Measurements from ENCODE around the gene GTF2A1.

GTF2A1 gene

GRCh38 chr14:81165188-81165587, 55.6 kb downstream of the GTF2A1 start:
- H3K4me3 ChIP-seq (ENCODE audit: insufficient read depth in 1 of 2, low read depth in 1 of 2, low read length in 2 of 2), result no peak overlapping the region
- H2BK5ac ChIP-seq (ENCODE audit: low read depth, low read length, poor library complexity, severe bottlenecking), result no peak overlapping the region
- DNase-seq, result no peak
- H2BK12ac ChIP-seq (ENCODE audit: low read length in 2 of 2), result no peak overlapping the region
- H4K91ac ChIP-seq (ENCODE audit: low read length), result no peak overlapping the region
- H4K8ac ChIP-seq (ENCODE audit: low read length), result no peak overlapping the region
- no peaks in the 10 kb centered on the region for H3K27me3 ChIP-seq (ENCODE audit: control insufficient read depth in 1 of 2, insufficient read depth in 1 of 2, low read length in 2 of 2)
- WGBS, result 76% methylated on average over 4 of the region's 4 CpGs
- no peak overlapping the region for H2BK120ac ChIP-seq (ENCODE audit: low read depth, low read length)
- H3K27ac ChIP-seq (ENCODE audit: low read length, poor library complexity, severe bottlenecking), result no peak overlapping the region
- H3K23ac ChIP-seq (ENCODE audit: low read length in 2 of 2), result no peak overlapping the region
- no peaks in the 10 kb centered on the region for H3K9me3 ChIP-seq (ENCODE audit: control insufficient read depth, low read length)
- H3K4me2 ChIP-seq (ENCODE audit: low read length, poor library complexity, severe bottlenecking), result no peak overlapping the region
- H3K36me3 ChIP-seq (ENCODE audit: control insufficient read depth in 1 of 2, insufficient read depth in 2 of 2, low read depth in 1 of 2, low read length in 2 of 2), result no peaks in the 10 kb centered on the region
- H2AK5ac ChIP-seq (ENCODE audit: low read length, severe bottlenecking), result no peak overlapping the region
- peaks cover 2% of the 10 kb centered on the region for H3K79me1 ChIP-seq (replicated peaks; ENCODE audit: low read length, poor library complexity, severe bottlenecking)
- no peak overlapping the region for H3K4ac ChIP-seq (ENCODE audit: low read depth in 1 of 2, low read length in 2 of 2)
- H3K4me1 ChIP-seq (ENCODE audit: control insufficient read depth, insufficient read depth, low read depth, low read length), result peaks cover 8% of the 10 kb centered on the region
- H3K9ac ChIP-seq (ENCODE audit: low read length), result no peak overlapping the region
- no peak overlapping the region for H3K18ac ChIP-seq (ENCODE audit: low read depth in 1 of 2, low read length in 2 of 2)
- H3K14ac ChIP-seq (ENCODE audit: low read length in 2 of 2), result no peak overlapping the region
- no peak overlapping the region for H2BK15ac ChIP-seq (ENCODE audit: low read depth, poor library complexity, severe bottlenecking)
- H2AFZ ChIP-seq (ENCODE audit: low read depth, low read length), result no peak overlapping the region

- H4K8ac ChIP-seq (ENCODE audit: low read length), result no peak overlapping the region
- H3K9ac ChIP-seq (ENCODE audit: low read length), result no peak overlapping the region
- no peak overlapping the region for H3K27ac ChIP-seq (ENCODE audit: low read length, poor library complexity, severe bottlenecking)
- no peak overlapping the region for H2AK5ac ChIP-seq (ENCODE audit: low read length, severe bottlenecking)
- 4% methylated on average over 1 of the region's 1 CpG for WGBS
- no peak overlapping the region for H3K18ac ChIP-seq (ENCODE audit: low read depth in 1 of 2, low read length in 2 of 2)
- peak; percentile 58 for DNase-seq
- H4K91ac ChIP-seq (ENCODE audit: low read length), result no peak overlapping the region
- H3K27me3 ChIP-seq (ENCODE audit: control insufficient read depth in 1 of 2, insufficient read depth in 1 of 2, low read length in 2 of 2), result no peaks in the 10 kb centered on the region
- H3K4me1 ChIP-seq (ENCODE audit: control insufficient read depth, insufficient read depth, low read depth, low read length), result peaks cover 2% of the 10 kb centered on the region
- H3K36me3 ChIP-seq (ENCODE audit: control insufficient read depth in 1 of 2, insufficient read depth in 2 of 2, low read depth in 1 of 2, low read length in 2 of 2), result no peaks in the 10 kb centered on the region
- no peaks in the 10 kb centered on the region for H3K79me1 ChIP-seq (replicated peaks; ENCODE audit: low read length, poor library complexity, severe bottlenecking)
- H2BK12ac ChIP-seq (ENCODE audit: low read length in 2 of 2), result no peak overlapping the region
- no peak overlapping the region for H2AFZ ChIP-seq (ENCODE audit: low read depth, low read length)
- no peak overlapping the region for H2BK15ac ChIP-seq (ENCODE audit: low read depth, poor library complexity, severe bottlenecking)
- H3K14ac ChIP-seq (ENCODE audit: low read length in 2 of 2), result no peak overlapping the region
- H3K4me2 ChIP-seq (ENCODE audit: low read length, poor library complexity, severe bottlenecking), result no peak overlapping the region
- H3K9me3 ChIP-seq (ENCODE audit: control insufficient read depth, low read length), result no peaks in the 10 kb centered on the region
- H2BK5ac ChIP-seq (ENCODE audit: low read depth, low read length, poor library complexity, severe bottlenecking), result no peak overlapping the region
- no peak overlapping the region for H3K4me3 ChIP-seq (ENCODE audit: insufficient read depth in 1 of 2, low read depth in 1 of 2, low read length in 2 of 2)
- H3K4ac ChIP-seq (ENCODE audit: low read depth in 1 of 2, low read length in 2 of 2), result no peak overlapping the region
- no peak overlapping the region for H3K23ac ChIP-seq (ENCODE audit: low read length in 2 of 2)
- no peak overlapping the region for H2BK120ac ChIP-seq (ENCODE audit: low read depth, low read length)
Measured at GRCh38 chr14:81164167-81164774, 56.5 kb downstream of the GTF2A1 start.

DNA sequence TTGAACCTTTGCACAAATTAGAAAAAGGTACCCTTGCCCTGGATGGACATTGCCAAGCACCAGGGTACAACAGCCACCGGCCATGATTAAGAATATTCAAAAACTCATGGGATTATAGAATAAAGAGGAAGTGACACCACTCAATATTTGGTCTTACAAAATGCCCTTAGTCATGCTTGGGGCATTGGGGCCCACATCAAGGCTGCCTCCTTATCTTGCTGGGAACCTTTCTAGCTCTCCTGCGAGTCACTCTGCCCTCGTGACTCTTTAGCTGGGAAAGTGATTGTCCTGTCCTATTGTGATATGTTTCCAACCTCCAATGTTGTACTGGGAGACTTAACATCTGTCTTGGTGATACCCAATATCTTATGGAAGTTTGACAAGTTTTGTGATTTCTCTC, 57.8 kb downstream of the GTF2A1 start:
- Histone ChIP-seq H3K4me1 (ENCODE audit: control insufficient read depth, insufficient read depth, low read depth, low read length) (peaks cover 2% of the 10 kb centered on the region), H2BK5ac (ENCODE audit: low read depth, low read length, poor library complexity, severe bottlenecking) (no peak overlapping the region), H2BK120ac (ENCODE audit: low read depth, low read length) (no peak overlapping the region), H3K9me3 (ENCODE audit: control insufficient read depth, low read length) (no peaks in the 10 kb centered on the region), H3K23ac (ENCODE audit: low read length in 2 of 2) (no peak overlapping the region), H3K14ac (ENCODE audit: low read length in 2 of 2) (no peak overlapping the region), H3K9ac (ENCODE audit: low read length) (no peak overlapping the region), H3K36me3 (ENCODE audit: control insufficient read depth in 1 of 2, insufficient read depth in 2 of 2, low read depth in 1 of 2, low read length in 2 of 2) (no peaks in the 10 kb centered on the region), H4K91ac (ENCODE audit: low read length) (no peak overlapping the region), H2AFZ (ENCODE audit: low read depth, low read length) (no peak overlapping the region), H2BK15ac (ENCODE audit: low read depth, poor library complexity, severe bottlenecking) (no peak overlapping the region), H3K27ac (ENCODE audit: low read length, poor library complexity, severe bottlenecking) (no peak overlapping the region), H3K18ac (ENCODE audit: low read depth in 1 of 2, low read length in 2 of 2) (no peak overlapping the region), H3K27me3 (ENCODE audit: control insufficient read depth in 1 of 2, insufficient read depth in 1 of 2, low read length in 2 of 2) (no peaks in the 10 kb centered on the region), H3K79me1 (replicated peaks; ENCODE audit: low read length, poor library complexity, severe bottlenecking) (no peaks in the 10 kb centered on the region), H2AK5ac (ENCODE audit: low read length, severe bottlenecking) (no peak overlapping the region), H3K4me3 (ENCODE audit: insufficient read depth in 1 of 2, low read depth in 1 of 2, low read length in 2 of 2) (no peak overlapping the region), H3K4me2 (ENCODE audit: low read length, poor library complexity, severe bottlenecking) (no peak overlapping the region), H4K8ac (ENCODE audit: low read length) (no peak overlapping the region), H3K4ac (ENCODE audit: low read depth in 1 of 2, low read length in 2 of 2) (no peak overlapping the region), H2BK12ac (ENCODE audit: low read length in 2 of 2) (no peak overlapping the region)
- DNase-seq, result no peak
- 75% methylated on average over 2 of the region's 3 CpGs for WGBS

GRCh38 chr14:81161749-81162148, 59.0 kb downstream of the GTF2A1 start:
- H3K14ac ChIP-seq (ENCODE audit: low read length in 2 of 2), result no peak overlapping the region
- H2BK120ac ChIP-seq (ENCODE audit: low read depth, low read length), result no peak overlapping the region
- no peak overlapping the region for H2BK12ac ChIP-seq (ENCODE audit: low read length in 2 of 2)
- H3K27me3 ChIP-seq (ENCODE audit: control insufficient read depth in 1 of 2, insufficient read depth in 1 of 2, low read length in 2 of 2), result no peaks in the 10 kb centered on the region
- DNase-seq, result no peak
- no peaks in the 10 kb centered on the region for H3K79me1 ChIP-seq (replicated peaks; ENCODE audit: low read length, poor library complexity, severe bottlenecking)
- H3K9ac ChIP-seq (ENCODE audit: low read length), result no peak overlapping the region
- H3K23ac ChIP-seq (ENCODE audit: low read length in 2 of 2), result no peak overlapping the region
- H2BK5ac ChIP-seq (ENCODE audit: low read depth, low read length, poor library complexity, severe bottlenecking), result no peak overlapping the region
- no peak overlapping the region for H3K18ac ChIP-seq (ENCODE audit: low read depth in 1 of 2, low read length in 2 of 2)
- H4K91ac ChIP-seq (ENCODE audit: low read length), result no peak overlapping the region
- no peak overlapping the region for H3K4me2 ChIP-seq (ENCODE audit: low read length, poor library complexity, severe bottlenecking)
- H3K4me3 ChIP-seq (ENCODE audit: insufficient read depth in 1 of 2, low read depth in 1 of 2, low read length in 2 of 2), result no peak overlapping the region
- no peaks in the 10 kb centered on the region for H3K9me3 ChIP-seq (ENCODE audit: control insufficient read depth, low read length)
- H4K8ac ChIP-seq (ENCODE audit: low read length), result no peak overlapping the region
- H2BK15ac ChIP-seq (ENCODE audit: low read depth, poor library complexity, severe bottlenecking), result no peak overlapping the region
- no peak overlapping the region for H2AFZ ChIP-seq (ENCODE audit: low read depth, low read length)
- no peak overlapping the region for H3K27ac ChIP-seq (ENCODE audit: low read length, poor library complexity, severe bottlenecking)
- 42% methylated on average over 1 of the region's 1 CpG for WGBS
- H3K36me3 ChIP-seq (ENCODE audit: control insufficient read depth in 1 of 2, insufficient read depth in 2 of 2, low read depth in 1 of 2, low read length in 2 of 2), result no peaks in the 10 kb centered on the region
- no peak overlapping the region for H3K4ac ChIP-seq (ENCODE audit: low read depth in 1 of 2, low read length in 2 of 2)
- peaks cover 2% of the 10 kb centered on the region for H3K4me1 ChIP-seq (ENCODE audit: control insufficient read depth, insufficient read depth, low read depth, low read length)
- no peak overlapping the region for H2AK5ac ChIP-seq (ENCODE audit: low read length, severe bottlenecking)

All from mesenchymal stem cell (in vitro differentiated cells and primary cell).